H9 (cell line): ENCODE results near the gene UBE2Q2. TPM values are rescaled to one million over a fixed set of nuclear protein-coding genes. Genes with fewer than 3 reads are reported as not detected.

Experiments
- DNase-seq: peaks from one replicate; pipeline ENCODE4 v3.0.0-alpha.2; 2017
- H2AFZ ChIP-seq: one replicate; pipeline ENCODE4 v1.6.1; 2013; ENCODE audit warnings: mild to moderate bottlenecking, low read length, control low read depth, moderate library complexity
- H2AK5ac ChIP-seq: 2 replicates; pipeline ENCODE4 v1.6.1; 2013; ENCODE audit warnings: low read length, control low read depth, mixed read lengths; ENCODE audit not compliant: insufficient read length
- H2BK120ac ChIP-seq: one replicate; pipeline ENCODE4 v1.6.1; 2013; ENCODE audit warnings: low read depth, mild to moderate bottlenecking, low read length, control low read depth, inconsistent platforms; ENCODE audit not compliant: poor library complexity, severe bottlenecking
- H2BK12ac ChIP-seq: 2 replicates; pipeline ENCODE4 v1.6.1; 2013; ENCODE audit warnings: low read length, control low read depth, mixed read lengths, low read depth; ENCODE audit not compliant: insufficient read length
- H2BK15ac ChIP-seq: 2 replicates; pipeline ENCODE4 v1.6.1; 2013; ENCODE audit warnings: low read depth, low read length, control low read depth
- H2BK20ac ChIP-seq: one replicate; pipeline ENCODE4 v1.6.1; 2013; ENCODE audit warnings: low read depth, mild to moderate bottlenecking, low read length, control low read depth, inconsistent platforms; ENCODE audit not compliant: poor library complexity, severe bottlenecking
- H2BK5ac ChIP-seq: 2 replicates; pipeline ENCODE4 v1.6.1; 2013; ENCODE audit warnings: low read length, control low read depth, mixed read lengths; ENCODE audit not compliant: insufficient read length
- H3K14ac ChIP-seq: 2 replicates; pipeline ENCODE4 v1.6.1; 2013; ENCODE audit warnings: low read length, control low read depth; ENCODE audit not compliant: insufficient read depth
- H3K18ac ChIP-seq: 2 replicates; pipeline ENCODE4 v1.6.1; 2013; ENCODE audit warnings: low read depth, mild to moderate bottlenecking, mixed read lengths, low read length, control low read depth; ENCODE audit not compliant: insufficient read length
- H3K23ac ChIP-seq: 2 replicates; pipeline ENCODE4 v1.6.1; 2013; ENCODE audit warnings: low read length, control low read depth, mixed read lengths, low read depth; ENCODE audit not compliant: insufficient read length
- H3K23me2 ChIP-seq: 2 replicates; pipeline ENCODE4 v1.6.1; 2013; ENCODE audit warnings: low read depth, mild to moderate bottlenecking, mixed read lengths, low read length, control low read depth; ENCODE audit not compliant: insufficient read length, poor library complexity, severe bottlenecking
- H3K27ac ChIP-seq: 2 replicates; pipeline ENCODE4 v1.5.1; 2013; ENCODE audit warnings: low read length, control low read depth, mixed read lengths, low read depth; ENCODE audit not compliant: insufficient read length
- H3K27me3 ChIP-seq: 2 replicates; pipeline ENCODE4 v1.6.1; 2013; ENCODE audit warnings: low read length, control low read depth, inconsistent platforms; ENCODE audit not compliant: insufficient read depth
- H3K4ac ChIP-seq: 2 replicates; pipeline ENCODE4 v1.6.1; 2013; ENCODE audit warnings: low read depth, mild to moderate bottlenecking, control low read depth, inconsistent platforms, low read length, moderate library complexity
- H3K4me1 ChIP-seq: 2 replicates; pipeline ENCODE4 v1.6.1; 2013; ENCODE audit warnings: low read length, control low read depth, inconsistent platforms; ENCODE audit not compliant: insufficient read depth
- H3K4me2 ChIP-seq: 2 replicates; pipeline ENCODE4 v1.6.1; 2013; ENCODE audit warnings: low read length, control low read depth, mixed read lengths; ENCODE audit not compliant: insufficient read length, insufficient read depth
- H3K56ac ChIP-seq: 2 replicates; pipeline ENCODE4 v1.6.1; 2013; ENCODE audit warnings: low read depth, mild to moderate bottlenecking, mixed read lengths, low read length, control low read depth; ENCODE audit not compliant: insufficient read length
- H3K79me1 ChIP-seq: 2 replicates; pipeline ENCODE4 v1.6.1; 2013; ENCODE audit warnings: low read depth, mild to moderate bottlenecking, moderate library complexity, low read length, control low read depth, inconsistent platforms; ENCODE audit not compliant: insufficient read depth, poor library complexity, severe bottlenecking
- H3K79me2 ChIP-seq: 2 replicates; pipeline ENCODE4 v1.6.1; 2013; ENCODE audit warnings: low read length, control low read depth, inconsistent platforms; ENCODE audit not compliant: insufficient read depth
- H3K9ac ChIP-seq: 2 replicates; pipeline ENCODE4 v1.6.1; 2013; ENCODE audit warnings: low read length, control low read depth, mixed read lengths; ENCODE audit not compliant: insufficient read length; ENCODE audit errors: extremely low read depth
- H3K9me3 ChIP-seq: one replicate; pipeline ENCODE4 v1.6.1; 2013; ENCODE audit warnings: low read depth, low read length, inconsistent platforms; ENCODE audit not compliant: control insufficient read depth
- H3T11ph ChIP-seq: one replicate; pipeline ENCODE4 v1.6.1; 2013; ENCODE audit warnings: mild to moderate bottlenecking, low read length, control low read depth, inconsistent platforms
- H4K20me1 ChIP-seq: one replicate; pipeline ENCODE4 v1.6.1; 2013; ENCODE audit not compliant: control insufficient read depth, insufficient read length, insufficient read depth
- H4K5ac ChIP-seq: 2 replicates; pipeline ENCODE4 v1.6.1; 2013; ENCODE audit warnings: low read depth, mild to moderate bottlenecking, mixed read lengths, low read length, control low read depth; ENCODE audit not compliant: insufficient read length
- H4K8ac ChIP-seq: replicated peaks from 2 replicates; pipeline ENCODE4 v1.6.1; 2013; ENCODE audit warnings: low read length, control low read depth, mixed read lengths, low read depth; ENCODE audit not compliant: insufficient read length
- H4K91ac ChIP-seq: 2 replicates; pipeline ENCODE4 v1.6.1; 2013; ENCODE audit warnings: low read depth, mild to moderate bottlenecking, moderate library complexity, mixed read lengths, low read length, control low read depth; ENCODE audit not compliant: insufficient read length
- H3K27ac Mint-ChIP-seq, 3 experiments: 2 replicates in 2 of 3; 3 replicates in 1 of 3; pipeline ENCODE4 v1.8.0; 2020 to 2021; ENCODE audit warnings: mixed read lengths in 3 of 3, mild to moderate bottlenecking in 1 of 3, moderate library complexity in 1 of 3
- H3K27me3 Mint-ChIP-seq: 2 replicates; pipeline ENCODE4 v1.8.0; 2021; ENCODE audit warnings: low read depth, mild to moderate bottlenecking, moderate library complexity, mixed read lengths
- H3K36me3 Mint-ChIP-seq, 3 experiments: 2 replicates in 2 of 3; 3 replicates in 1 of 3; pipeline ENCODE4 v1.8.0; 2020 to 2021; ENCODE audit warnings: low read depth in 3 of 3, mixed read lengths in 3 of 3; ENCODE audit not compliant: insufficient read depth in 1 of 3
- H3K4me1 Mint-ChIP-seq, 2 experiments: 2 replicates each; pipeline ENCODE4 v1.8.0; 2020; ENCODE audit warnings: mixed read lengths in 2 of 2
- H3K4me3 Mint-ChIP-seq, 2 experiments: 2 replicates in 1 of 2; 3 replicates in 1 of 2; pipeline ENCODE4 v1.8.0; 2020 to 2021; ENCODE audit warnings: mild to moderate bottlenecking in 2 of 2, mixed read lengths in 2 of 2, moderate library complexity in 1 of 2
- H3K9me3 Mint-ChIP-seq, 2 experiments: 2 replicates in 1 of 2; 3 replicates in 1 of 2; pipeline ENCODE4 v1.8.0; 2020; ENCODE audit warnings: mild to moderate bottlenecking in 2 of 2, mixed read lengths in 2 of 2, moderate library complexity in 1 of 2
- WGBS: extraction: QIAGEN DNeasy Blood & Tissue Kit; methylation state at CpG from one replicate; pipeline ENCODE4 v1.1.7; 2013; ENCODE audit warnings: missing lambda C conversion rate, low lambda C conversion rate, mixed read lengths; ENCODE audit not compliant: insufficient read length; ENCODE audit errors: extremely low coverage; 5-methylcytosine and 5-hydroxymethylcytosine counted together
- total RNA-seq: library from RNA; stranded (reverse); gene quantifications from 2 replicates; pipeline ENCODE4 v1.2.1, GENCODE V29; 2021
- TF ChIP-seq, protein P1 (sequence below): fragments of 200-600 bp; sonication (generic); conservative IDR thresholded peaks from 3 replicates; pipeline ENCODE4 v1.8.0; 2021; ENCODE audit warnings: antibody characterized with exemption, mild to moderate bottlenecking

Gene UBE2Q2
- total RNA-seq, 1 experiment from 2014 or later = 29.6 TPM

- no peak for DNase-seq
- no peak overlapping the region for H3K4ac ChIP-seq
- H3K4me2 ChIP-seq = no peak overlapping the region
- no peak overlapping the region for H3K9ac ChIP-seq
- H4K8ac ChIP-seq = no peak overlapping the region
- H3K27me3 ChIP-seq = no peaks in the 10 kb centered on the region
- H3K36me3 Mint-ChIP-seq = no peaks in the 10 kb centered on the region
- no peak overlapping the region for H2AFZ ChIP-seq
- H3K9me3 Mint-ChIP-seq = no peaks in the 10 kb centered on the region
- H3K9me3 ChIP-seq = no peaks in the 10 kb centered on the region
- H3K4me1 Mint-ChIP-seq = peaks cover 29% of the 10 kb centered on the region in 2 experiments
- no peaks in the 10 kb centered on the region for H3K79me1 ChIP-seq
- no peaks in the 10 kb centered on the region for H3K79me2 ChIP-seq
- no peak overlapping the region for H4K91ac ChIP-seq
- H2BK20ac ChIP-seq = no peak overlapping the region
- peak overlapping the region; percentile 25 to 50 (median 30); a peak in 4 of 7 replicates for H3K27ac Mint-ChIP-seq
- no peak overlapping the region for H3K14ac ChIP-seq
- no peak overlapping the region for H2AK5ac ChIP-seq
- no peak overlapping the region for H3K4me3 Mint-ChIP-seq
- no peak overlapping the region for H3K27ac ChIP-seq
- H3K4me1 ChIP-seq = peaks cover 2% of the 10 kb centered on the region; the same call in 1 of the 2 replicates
- no peak overlapping the region for H2BK15ac ChIP-seq
- no peak overlapping the region for H4K5ac ChIP-seq
- no peak overlapping the region for H3K56ac ChIP-seq
- H3K23me2 ChIP-seq = no peaks in the 10 kb centered on the region
- WGBS = no CpG with 5 or more reads among the region's 8 CpGs
- TF ChIP-seq, protein P1, sequence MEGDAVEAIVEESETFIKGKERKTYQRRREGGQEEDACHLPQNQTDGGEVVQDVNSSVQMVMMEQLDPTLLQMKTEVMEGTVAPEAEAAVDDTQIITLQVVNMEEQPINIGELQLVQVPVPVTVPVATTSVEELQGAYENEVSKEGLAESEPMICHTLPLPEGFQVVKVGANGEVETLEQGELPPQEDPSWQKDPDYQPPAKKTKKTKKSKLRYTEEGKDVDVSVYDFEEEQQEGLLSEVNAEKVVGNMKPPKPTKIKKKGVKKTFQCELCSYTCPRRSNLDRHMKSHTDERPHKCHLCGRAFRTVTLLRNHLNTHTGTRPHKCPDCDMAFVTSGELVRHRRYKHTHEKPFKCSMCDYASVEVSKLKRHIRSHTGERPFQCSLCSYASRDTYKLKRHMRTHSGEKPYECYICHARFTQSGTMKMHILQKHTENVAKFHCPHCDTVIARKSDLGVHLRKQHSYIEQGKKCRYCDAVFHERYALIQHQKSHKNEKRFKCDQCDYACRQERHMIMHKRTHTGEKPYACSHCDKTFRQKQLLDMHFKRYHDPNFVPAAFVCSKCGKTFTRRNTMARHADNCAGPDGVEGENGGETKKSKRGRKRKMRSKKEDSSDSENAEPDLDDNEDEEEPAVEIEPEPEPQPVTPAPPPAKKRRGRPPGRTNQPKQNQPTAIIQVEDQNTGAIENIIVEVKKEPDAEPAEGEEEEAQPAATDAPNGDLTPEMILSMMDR = no peak
- no peak overlapping the region for H3T11ph ChIP-seq
- H2BK120ac ChIP-seq = no peak overlapping the region
- H3K23ac ChIP-seq = no peak overlapping the region
- no peak overlapping the region for H2BK5ac ChIP-seq
- H2BK12ac ChIP-seq = no peak overlapping the region
- H3K18ac ChIP-seq = no peak overlapping the region
- no peaks in the 10 kb centered on the region for H3K27me3 Mint-ChIP-seq
- no peaks in the 10 kb centered on the region for H4K20me1 ChIP-seq
These were observed 12.1 kb upstream of the UBE2Q2 start for GRCh38 chr15:75830910-75831805.
